GM21367 (cell line): ENCODE results near the gene CCDC83.
"Not testable (repeated sequence)": the region's sequence is repeated elsewhere in the genome, so short reads cannot be mapped to it uniquely, and the experiment has no call there.

ENCODE experiments used
- ATAC-seq: cut with Tn5 transposase; IDR thresholded peaks from one replicate; pipeline ENCODE4 v1.9.1; 2021; ENCODE audit not compliant: unreplicated experiment

The CCDC83 gene

GRCh38 chr11:85939099-85940015 is 84.2 kb downstream of the CCDC83 start:
- ATAC-seq = no peak

DNA sequence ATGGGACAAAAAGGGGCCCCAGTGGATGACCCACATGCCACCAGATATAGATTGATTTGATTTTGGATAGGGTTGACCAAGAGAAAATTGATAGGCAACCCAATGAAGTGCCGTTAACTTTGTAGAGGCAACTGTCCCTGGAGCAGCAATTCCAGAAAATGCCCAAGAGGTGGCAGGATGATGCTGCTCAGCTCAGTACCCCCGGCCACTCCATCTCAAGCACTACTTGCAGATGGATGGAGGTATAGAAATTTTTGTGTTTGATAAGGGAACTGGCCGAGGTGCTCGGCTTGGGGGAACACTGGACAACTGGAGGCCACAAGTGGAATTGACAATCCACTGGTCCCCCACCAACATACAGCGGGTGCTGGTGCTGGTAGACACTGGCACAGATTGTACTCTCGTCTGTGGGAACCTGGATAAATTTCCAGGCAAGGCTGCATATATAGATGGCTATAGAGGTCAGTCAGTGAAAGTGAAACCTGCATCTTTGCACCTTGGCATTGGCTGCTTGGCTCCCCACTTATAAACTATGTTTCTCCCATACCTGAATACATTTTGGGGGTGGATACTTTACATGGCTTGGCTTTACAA is 86.3 kb downstream of the CCDC83 start:
- ATAC-seq = no peak

DNA sequence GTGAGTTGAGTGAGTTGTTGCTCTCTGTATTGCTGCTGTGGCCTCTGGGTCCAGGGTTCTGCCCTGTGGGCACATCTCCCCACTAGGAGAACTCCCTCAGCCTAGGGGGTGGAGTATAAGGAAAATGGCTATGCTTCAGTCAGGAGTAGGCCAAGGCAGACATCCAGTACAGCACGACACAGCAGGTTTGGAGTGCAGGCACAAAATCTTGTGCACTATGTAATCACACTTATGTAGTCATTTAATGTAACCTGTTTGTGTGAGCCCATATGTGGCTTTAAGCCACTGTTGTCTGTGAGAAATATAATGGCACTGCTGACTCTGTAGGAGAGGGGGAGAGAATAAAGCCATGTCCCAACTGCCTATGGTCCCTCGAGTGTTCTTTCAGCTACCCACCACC is 90.1 kb downstream of the CCDC83 start:
- ATAC-seq = no peak

DNA sequence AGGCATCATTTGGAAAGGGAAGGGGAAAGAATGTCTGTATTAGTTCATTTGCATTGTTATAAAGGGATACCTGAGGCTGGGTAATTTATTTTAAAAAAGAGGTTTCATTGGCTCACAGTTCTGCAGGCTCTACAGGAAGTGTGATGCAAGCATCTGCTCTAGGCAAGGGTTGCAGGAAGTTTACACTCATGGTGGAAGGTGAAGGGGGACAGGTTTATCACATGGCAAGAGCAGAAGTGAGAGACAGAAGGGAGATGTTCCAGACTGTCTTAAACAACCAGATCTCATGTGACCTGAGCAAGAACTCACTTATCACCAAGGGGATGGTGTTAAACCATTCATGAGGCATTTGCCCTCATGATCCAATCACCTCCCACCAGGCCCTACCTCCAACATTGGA is 90.6 kb downstream of the CCDC83 start:
- no peak for ATAC-seq

DNA sequence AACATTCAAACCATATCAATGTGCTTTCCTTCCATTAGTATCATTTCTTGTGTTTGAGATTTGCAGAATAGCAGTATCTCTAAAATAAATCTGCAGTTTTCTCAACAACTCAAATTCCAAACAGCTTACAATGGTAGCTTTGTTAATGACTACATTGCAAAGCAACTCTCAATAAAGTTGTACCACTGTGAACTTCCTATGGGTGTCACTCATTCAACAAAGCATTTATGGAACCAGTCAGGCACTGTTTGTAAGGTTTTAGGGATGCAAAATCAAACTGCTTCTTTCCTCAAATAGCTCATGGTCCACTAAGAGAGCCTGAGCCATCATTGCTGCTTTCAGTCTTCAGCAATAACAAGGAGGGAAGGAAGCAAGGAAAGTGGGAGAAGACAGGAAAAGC is 91.0 kb downstream of the CCDC83 start:
- ATAC-seq = no peak

DNA sequence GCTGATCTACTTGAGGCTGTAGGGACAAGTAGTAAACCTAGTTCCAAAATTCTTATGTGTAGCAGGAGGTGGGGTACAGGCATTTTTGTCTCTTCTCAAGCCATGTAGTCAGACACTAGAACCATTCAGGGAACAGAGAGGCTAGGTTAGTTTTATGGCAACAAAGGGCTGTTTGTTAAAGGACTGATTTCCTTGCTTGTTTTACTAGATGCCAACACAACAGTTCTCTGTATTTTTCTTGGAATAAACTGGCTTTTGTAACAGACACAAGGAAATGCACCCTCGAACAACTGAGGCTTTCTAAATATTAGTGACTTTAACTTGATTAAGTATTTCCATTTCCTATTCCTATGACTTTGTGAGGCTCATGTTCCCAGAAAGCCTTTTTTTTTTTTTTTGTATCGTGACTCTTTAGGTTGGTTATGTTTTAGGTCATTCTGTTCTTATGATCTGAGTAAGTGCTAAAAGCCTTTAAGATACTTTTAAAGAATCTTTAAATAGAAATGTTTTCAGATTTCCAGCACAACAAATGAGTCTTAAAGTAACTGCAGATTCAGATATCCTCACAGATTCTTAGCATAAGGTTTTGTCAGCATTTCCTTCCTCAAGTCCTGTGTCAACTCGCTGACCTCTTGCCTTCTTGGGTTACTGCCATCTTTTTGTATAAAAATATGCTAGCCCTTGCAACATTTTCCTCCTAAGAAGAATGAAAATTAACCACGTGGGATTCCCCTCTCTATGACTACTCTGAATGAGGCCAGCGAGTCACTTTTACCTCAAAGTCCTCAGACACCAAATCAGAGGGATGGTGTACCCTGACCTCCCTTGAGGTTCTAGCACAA is 92.5 kb downstream of the CCDC83 start:
- ATAC-seq = no peak

DNA sequence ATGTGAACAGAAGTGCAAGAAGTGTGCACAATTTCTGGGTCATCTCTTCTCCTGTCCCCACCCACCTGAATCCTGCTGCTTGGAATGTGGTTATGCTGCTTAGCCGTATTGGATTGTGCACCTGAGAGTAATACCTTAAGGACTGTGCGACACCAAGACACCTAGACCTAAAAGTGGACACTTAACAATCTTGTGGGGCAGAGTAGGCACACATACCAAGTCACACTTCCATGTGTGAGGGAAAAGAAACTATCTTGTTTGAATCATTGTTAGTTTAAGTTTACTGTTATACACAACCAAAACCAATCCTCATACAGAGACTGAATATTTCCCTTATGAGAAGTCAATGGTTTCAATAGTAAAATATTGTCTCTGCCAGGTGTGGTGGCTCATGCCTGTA is 93.7 kb downstream of the CCDC83 start:
- ATAC-seq = peak; percentile 43

GRCh38 chr11:85949798-85950197 is 94.6 kb downstream of the CCDC83 start:
- no peak for ATAC-seq

GRCh38 chr11:85950317-85951048 is 95.3 kb downstream of the CCDC83 start:
- no peak for ATAC-seq

GRCh38 chr11:85951049-85951405 is 95.8 kb downstream of the CCDC83 start:
- ATAC-seq = no peak

DNA sequence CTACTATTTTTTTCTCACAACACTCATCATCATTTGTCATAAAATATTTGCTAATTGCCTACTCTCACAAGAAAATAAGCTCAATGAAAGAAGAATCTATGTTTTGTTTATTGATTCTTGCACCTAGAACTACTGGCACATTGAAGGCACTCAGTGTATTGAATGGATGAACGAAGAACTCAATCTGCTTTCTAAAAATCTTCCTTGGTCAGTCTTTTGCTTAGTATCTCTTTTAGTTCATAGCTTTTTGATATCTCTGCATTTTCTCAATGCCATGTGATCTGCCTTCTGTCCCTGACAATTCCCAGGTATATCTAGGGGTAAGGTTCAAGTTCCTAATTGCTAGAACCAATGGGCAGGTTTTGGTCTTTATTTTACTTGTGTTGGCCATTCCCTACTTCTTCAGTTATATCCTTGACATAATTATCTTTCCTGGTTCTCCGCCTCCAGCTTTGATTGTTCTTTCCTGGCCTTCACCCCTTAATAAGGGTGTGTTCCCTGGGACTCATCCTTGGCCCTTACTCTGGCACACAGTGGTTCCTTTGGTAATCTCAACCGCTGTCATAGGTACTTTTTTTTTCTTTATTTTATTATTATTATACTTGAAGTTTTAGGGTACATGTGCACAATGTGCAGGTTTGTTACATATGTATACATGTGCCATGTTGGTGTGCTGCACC is 96.4 kb downstream of the CCDC83 start:
- no peak for ATAC-seq

DNA sequence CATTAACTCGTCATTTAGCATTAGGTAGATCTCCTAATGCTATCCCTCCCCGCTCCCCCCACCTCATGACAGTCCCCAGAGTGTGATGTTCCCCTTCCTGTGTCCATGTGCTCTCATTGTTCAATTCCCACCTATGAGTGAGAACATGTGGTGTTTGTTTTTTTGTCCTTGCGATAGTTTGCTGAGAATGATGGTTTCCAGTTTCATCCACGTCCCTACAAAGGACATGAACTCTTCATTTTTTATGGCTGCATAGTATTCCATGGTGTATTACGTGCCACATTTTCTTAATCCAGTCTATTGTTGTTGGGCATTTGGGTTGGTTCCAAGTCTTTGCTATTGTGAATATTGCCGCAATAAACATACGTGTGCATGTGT is 96.9 kb downstream of the CCDC83 start:
- not testable (repeated sequence) for ATAC-seq

GRCh38 chr11:85953491-85954143 is 98.4 kb downstream of the CCDC83 start:
- no peak for ATAC-seq

DNA sequence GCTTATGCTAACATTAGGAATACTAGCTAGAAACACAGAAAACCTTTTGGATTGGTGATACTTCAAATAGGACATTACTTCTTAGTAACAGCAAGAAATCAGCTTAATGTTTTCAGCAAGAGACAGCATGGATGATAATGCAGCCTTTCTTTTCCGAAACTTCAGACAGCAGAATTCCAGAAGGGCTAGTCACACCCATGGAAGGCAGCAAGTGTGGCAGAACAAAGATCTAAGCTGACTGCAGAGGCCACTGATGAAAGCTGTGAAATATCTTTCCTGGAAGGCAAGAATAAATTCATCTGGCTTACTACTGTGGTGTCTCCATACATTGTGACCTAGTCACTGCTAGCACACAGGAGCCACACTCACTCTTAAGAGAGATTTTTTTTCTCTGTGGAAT is 100.3 kb downstream of the CCDC83 start:
- ATAC-seq = no peak

DNA sequence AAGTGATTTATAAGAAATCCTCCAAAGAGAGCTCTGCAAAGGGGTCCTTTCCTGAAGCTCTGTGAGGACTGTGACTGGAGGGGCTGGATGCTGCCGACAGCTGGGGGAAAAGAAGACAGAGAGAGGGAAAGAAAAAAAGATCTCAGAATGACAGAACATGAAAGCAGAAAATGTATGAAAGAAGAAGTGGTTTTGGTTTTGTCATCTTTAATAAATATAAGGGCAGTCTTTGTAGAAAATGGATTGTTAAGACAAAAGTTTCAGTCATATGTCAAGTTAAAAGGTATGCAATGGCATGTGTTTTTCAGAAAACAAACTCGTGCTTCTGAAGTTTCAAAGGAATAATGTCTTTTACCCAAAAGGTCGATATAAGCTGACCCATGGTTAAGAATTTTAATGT is 105.5 kb downstream of the CCDC83 start:
- no peak for ATAC-seq

GRCh38 chr11:85961130-85961529 is 105.9 kb downstream of the CCDC83 start:
- ATAC-seq = no peak

DNA sequence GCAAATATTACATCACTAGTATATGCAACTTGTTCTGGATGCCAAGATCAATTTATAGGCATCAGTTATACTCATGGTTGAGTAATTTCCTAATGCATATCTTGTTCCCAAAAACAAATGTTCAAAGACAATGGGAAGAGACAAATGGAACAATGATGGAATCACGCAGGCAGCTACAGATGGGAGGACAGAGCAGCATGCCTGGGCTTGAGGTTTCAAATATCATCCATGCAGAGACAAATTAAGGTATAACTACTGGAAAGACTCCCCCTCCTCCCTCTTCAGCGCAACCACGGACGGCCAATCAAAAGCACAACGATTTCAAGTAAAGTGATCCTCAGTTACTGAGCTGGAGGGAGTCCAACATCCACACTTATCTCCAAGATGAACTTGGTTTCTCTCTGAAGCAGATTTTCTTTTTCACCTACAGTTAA is 106.8 kb downstream of the CCDC83 start:
- ATAC-seq = no peak

- ATAC-seq = no peak
Measured at GRCh38 chr11:85965202-85965601, 110.0 kb downstream of the CCDC83 start.

DNA sequence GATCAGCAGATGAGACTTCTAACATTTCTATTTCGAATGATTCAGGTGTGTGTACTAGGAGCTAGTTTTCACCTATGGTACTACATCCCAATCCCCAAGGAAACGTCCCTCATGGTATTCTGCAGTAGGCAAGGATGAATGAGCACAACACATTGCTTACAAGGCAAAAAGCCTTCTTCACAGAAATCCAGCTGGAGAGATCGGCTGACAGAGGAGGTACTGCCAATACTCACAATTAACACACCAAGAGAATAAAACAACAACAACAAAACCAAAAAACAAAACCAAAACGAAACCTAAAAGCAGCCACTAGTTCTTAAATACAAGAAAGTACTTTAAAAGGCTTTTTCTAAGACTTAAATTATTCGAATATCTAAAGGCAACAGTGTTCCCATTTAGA is 112.3 kb downstream of the CCDC83 start:
- no peak for ATAC-seq
